ENCODE data around the gene CTAGE4. TPM values are rescaled to one million over a fixed set of nuclear protein-coding genes. Genes with fewer than 3 reads are reported as not detected.
"Not testable (repeated sequence)": the region's sequence is repeated elsewhere in the genome, so short reads cannot be mapped to it uniquely, and the experiment has no call there.

CTAGE4 gene
- total RNA-seq, 4 donors from 2014 or later: 0.26 to 7.2 (median 0.29) TPM; not detected in 1

DNA sequence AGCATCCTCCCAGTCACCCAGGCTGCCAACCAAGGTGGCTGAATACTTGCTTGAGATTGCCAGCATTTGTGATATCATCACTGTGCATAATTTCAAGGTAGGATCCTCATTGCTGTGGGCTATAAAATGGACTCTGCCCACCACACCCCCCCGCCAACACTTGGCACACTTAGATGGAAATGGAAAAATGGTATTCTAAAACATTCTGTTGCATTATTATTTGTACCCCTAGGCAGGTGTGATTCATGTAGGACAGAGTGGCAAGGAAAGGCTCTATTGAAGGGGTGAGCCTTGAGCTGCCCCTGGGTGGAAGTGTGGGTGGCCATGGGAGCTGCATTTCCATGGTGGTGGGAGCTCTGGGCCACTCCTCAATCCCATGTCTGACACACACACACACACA, 35.3 kb downstream of the CTAGE4 start:
- H3K36me3 ChIP-seq; H3K4me3 ChIP-seq; intact Hi-C loops (cut with DNase I; ENCODE audit: low total_unique reads); H3K4me1 ChIP-seq; DNase-seq; H3K9me3 ChIP-seq; H3K27ac ChIP-seq; H3K27me3 ChIP-seq: not testable (repeated sequence)

DNA sequence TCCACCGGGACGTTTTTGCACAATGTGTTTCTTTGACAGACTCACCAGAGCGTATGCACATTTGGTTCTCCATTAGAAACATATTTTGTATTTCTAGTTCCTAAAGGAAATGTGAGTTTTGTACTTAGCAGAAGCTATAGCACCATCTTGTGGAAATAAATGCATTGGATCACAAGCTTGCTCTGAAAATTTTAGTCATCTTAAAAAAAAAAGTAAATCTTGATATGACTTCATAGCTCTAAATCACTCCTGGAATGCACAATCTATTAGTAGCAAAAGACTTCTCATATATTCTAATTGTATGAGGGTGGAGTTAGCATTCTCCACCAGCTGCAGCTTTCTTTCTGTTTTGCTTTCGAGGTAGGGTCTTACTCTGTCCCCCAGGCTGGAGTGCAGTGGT, 35.9 kb downstream of the CTAGE4 start:
- intact Hi-C loops (cut with DNase I; ENCODE audit: low total_unique reads); H3K9me3 ChIP-seq; H3K27me3 ChIP-seq; H3K4me1 ChIP-seq; DNase-seq; H3K36me3 ChIP-seq; H3K4me3 ChIP-seq; H3K27ac ChIP-seq: not testable (repeated sequence)

DNA sequence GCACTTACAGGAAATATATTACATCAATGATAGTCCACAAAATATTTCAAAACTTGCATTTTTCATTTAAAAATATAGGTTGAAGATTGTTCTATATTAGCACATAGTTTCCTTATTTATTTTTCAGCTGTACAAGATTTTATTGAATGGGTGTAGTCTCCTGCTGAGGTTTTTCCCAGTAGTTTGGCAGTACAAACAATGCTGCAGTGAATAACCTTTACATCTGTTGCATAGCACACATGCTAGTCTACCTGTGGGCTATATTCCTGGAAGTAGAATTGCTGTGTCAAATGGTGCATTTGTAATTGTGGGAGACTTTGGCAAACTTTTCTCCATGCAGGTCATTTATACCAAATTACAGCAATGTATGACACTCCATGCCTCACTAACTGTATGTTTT, 37.3 kb downstream of the CTAGE4 start:
- H3K27ac ChIP-seq; H3K4me3 ChIP-seq; H3K36me3 ChIP-seq; DNase-seq; H3K4me1 ChIP-seq; intact Hi-C loops (cut with DNase I; ENCODE audit: low total_unique reads); H3K9me3 ChIP-seq; H3K27me3 ChIP-seq: not testable (repeated sequence)

DNA sequence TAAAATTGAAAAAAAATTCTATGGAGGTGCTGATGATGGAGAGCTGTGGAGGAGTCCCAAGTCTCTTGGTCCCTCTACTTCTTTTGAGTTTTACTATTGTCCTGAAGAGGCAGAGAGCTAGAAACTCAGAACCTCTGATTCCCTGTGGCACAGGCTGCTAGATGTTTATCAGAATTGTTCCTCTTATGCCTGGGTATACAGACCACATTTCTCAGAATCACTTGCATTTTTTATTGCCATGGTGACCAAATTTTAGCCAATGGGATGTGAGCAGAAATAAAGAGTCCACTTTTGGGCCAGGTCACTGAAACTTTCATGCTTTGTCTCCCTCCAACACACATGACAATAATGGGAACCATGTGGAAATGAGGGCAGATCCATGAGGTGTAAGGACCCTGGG, 40.4 kb downstream of the CTAGE4 start:
- H3K9me3 ChIP-seq; H3K4me1 ChIP-seq; DNase-seq; intact Hi-C loops (cut with DNase I; ENCODE audit: low total_unique reads); H3K4me3 ChIP-seq; H3K27me3 ChIP-seq; H3K36me3 ChIP-seq; H3K27ac ChIP-seq: not testable (repeated sequence)

DNA sequence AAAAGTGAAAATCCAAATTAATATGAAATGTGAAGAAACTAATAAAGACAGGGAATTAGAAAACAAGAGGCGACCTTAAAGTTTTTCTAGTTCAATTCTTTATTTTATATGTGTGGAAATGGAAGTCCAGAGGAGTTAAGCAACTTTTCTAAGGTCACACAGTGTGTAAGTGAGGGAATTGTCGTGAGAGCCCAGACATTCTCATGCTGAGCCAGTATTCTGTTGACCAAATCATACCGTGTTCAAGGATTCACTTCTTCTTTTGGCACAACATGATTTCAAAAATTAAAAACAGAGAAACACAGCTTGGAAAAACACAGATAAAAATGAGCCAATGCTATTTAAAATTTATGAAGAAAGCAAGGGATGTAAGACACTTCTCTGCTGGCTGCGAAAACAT, 43.6 kb downstream of the CTAGE4 start:
- H3K4me1 ChIP-seq; intact Hi-C loops (cut with DNase I; ENCODE audit: low total_unique reads): not testable (repeated sequence)

DNA sequence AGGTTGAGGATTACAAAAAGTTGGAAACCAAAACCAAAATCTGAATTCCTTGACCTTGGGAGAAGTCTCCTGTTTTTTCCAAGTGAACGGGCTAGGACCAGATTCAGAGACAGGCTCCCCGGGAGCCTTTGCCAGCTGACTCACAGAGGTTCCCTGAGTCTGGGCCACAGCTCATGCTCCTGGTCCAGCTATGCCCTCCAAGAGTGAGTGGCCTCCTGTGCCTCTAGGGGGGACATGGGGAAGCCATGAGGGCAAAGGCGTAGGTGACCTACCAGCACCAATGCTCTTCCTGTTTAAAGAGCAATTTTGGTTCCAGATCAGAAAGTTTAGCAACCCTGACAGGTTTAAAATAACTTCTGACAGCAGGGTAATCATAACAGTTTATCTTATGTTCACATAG, 45.5 kb downstream of the CTAGE4 start:
- H3K27me3 ChIP-seq; H3K36me3 ChIP-seq; H3K27ac ChIP-seq; H3K9me3 ChIP-seq; H3K4me3 ChIP-seq; H3K4me1 ChIP-seq; intact Hi-C loops (cut with DNase I; ENCODE audit: low total_unique reads); DNase-seq: not testable (repeated sequence)

More for the DNA sequence above, 43.6 kb downstream of the CTAGE4 start:
- H3K27ac ChIP-seq, H3K27me3 ChIP-seq, H3K9me3 ChIP-seq, DNase-seq, H3K4me3 ChIP-seq, H3K36me3 ChIP-seq: not testable (repeated sequence)

DNA sequence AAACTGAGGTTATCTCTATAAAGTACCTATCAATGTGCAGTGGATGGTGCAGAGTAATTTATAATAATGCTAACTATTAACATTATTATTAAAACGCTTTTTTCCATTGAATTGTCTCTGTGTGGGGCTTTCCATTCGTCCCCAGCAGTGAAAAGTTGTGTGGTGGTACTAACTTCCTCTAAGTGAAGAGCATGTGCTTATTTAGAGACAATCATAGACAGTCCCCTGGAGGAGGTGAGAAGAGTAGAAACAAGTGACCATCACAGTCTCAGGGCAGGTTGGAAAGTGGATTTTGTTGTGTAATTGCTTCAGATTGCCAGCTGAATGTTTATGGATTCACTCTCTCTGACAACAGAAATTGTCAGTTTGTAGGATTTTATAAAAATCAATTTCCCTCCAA, 47.8 kb downstream of the CTAGE4 start:
- H3K27me3 ChIP-seq; H3K9me3 ChIP-seq; intact Hi-C loops (cut with DNase I; ENCODE audit: low total_unique reads); H3K4me3 ChIP-seq; H3K36me3 ChIP-seq; DNase-seq; H3K4me1 ChIP-seq; H3K27ac ChIP-seq: not testable (repeated sequence)

DNA sequence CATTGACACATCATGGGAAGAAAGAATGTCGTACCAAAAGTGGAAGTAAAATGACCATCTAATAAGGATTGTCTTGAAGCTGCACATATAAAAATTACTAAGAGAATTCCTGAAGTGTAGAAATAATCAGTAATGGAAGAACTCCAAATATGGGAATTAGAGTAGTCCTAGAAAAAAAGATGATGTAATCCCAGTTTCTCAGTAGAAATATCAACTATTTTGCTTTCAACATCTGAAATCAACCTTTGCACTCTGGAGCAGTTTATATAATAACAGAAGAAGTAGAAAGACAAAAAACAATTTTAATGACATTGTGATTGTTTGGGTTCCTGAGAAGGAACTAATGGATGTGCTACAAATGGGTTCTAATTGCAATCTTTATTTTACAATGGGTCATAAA, 49.8 kb downstream of the CTAGE4 start:
- H3K27ac ChIP-seq; H3K4me1 ChIP-seq; H3K4me3 ChIP-seq; H3K36me3 ChIP-seq; DNase-seq; intact Hi-C loops (cut with DNase I; ENCODE audit: low total_unique reads); H3K27me3 ChIP-seq; H3K9me3 ChIP-seq: not testable (repeated sequence)

Other genes with a start within 250 kb of the CTAGE4 start
- gene OR2F2, start 248.2 kb upstream of the CTAGE4 start, total RNA-seq: not detected
- not detected for gene OR2F1, start 228.6 kb upstream of the CTAGE4 start, total RNA-seq
- gene OR6B1, start 183.1 kb upstream of the CTAGE4 start, total RNA-seq: not detected
- gene OR2A5, start 134.5 kb upstream of the CTAGE4 start, total RNA-seq: not detected
- gene OR2A25, start 113.7 kb upstream of the CTAGE4 start, total RNA-seq: not detected
- gene OR2A12, start 97.2 kb upstream of the CTAGE4 start, total RNA-seq: not detected
- gene OR2A2, start 73.9 kb upstream of the CTAGE4 start, total RNA-seq: not detected
- not detected for gene OR2A14, start 60.3 kb upstream of the CTAGE4 start, total RNA-seq
- gene ARHGEF35, start 12.4 kb downstream of the CTAGE4 start, total RNA-seq: 1 to 10 TPM in 3 of 4 donors, under 1 TPM in 1; 0.29 to 8.6 (median 4.4) TPM
- 1 to 10 TPM in 1 of 4 donors, under 1 TPM in 1, not detected in 2; 0.15 to 4.1 TPM for gene OR2A42, start 56.1 kb downstream of the CTAGE4 start, total RNA-seq
- 1 to 10 TPM in 3 of 4 donors, not detected in 1; 2.8 to 3.8 (median 3.2) TPM for gene OR2A7, start 81.3 kb downstream of the CTAGE4 start, total RNA-seq
- 1 to 10 TPM in 1 of 4 donors, not detected in 3; 1.5 TPM for gene CTAGE8, start 85.8 kb downstream of the CTAGE4 start, total RNA-seq
- gene OR2A1, start 129.0 kb downstream of the CTAGE4 start, total RNA-seq: 1 to 10 TPM in 1 of 4 donors, under 1 TPM in 1, not detected in 2; 0.48 to 3.8 TPM
- 1 to 10 TPM; 1.3 to 6.8 (median 6.0) TPM for gene ARHGEF5, start 171.9 kb downstream of the CTAGE4 start, total RNA-seq
- gene NOBOX, start 220.2 kb downstream of the CTAGE4 start, total RNA-seq: not detected

Data from uterus (tissue), 4 donors.